K562 (cell line): ENCODE measurements around the gene SLC1A4. TPM values are rescaled to one million over a fixed set of nuclear protein-coding genes. Genes with fewer than 3 reads are reported as not detected.

Experiments
- ATAC-seq: fragments of 200-7000 bp; cut with Tn5 transposase; 3 replicates; pipeline ENCODE4 v1.9.1; 2020; ENCODE audit warnings: moderate library complexity
- BruUV-seq: library from RNA; stranded (reverse); fragments of 400-500 nt; replicated peaks from 2 replicates; lab custom pipeline; 2021; lab: Mats Ljungman, UMichigan
- CTCF ChIA-PET: fragments of 300-600 bp; formaldehyde crosslinking; extraction: SDS; loops from one replicate; lab custom pipeline; 2021; ENCODE audit warnings: low intra/inter-chr PET ratio; lab: Yijun Ruan, JAX
- POLR2A ChIA-PET: fragments of 300-600, 350-650 bp; sonication (Branson Sonifier 250); formaldehyde crosslinking; extraction: SDS; loops from one replicate; lab custom pipeline; 2021; ENCODE audit warnings: antibody characterized with exemption, inconsistent platforms; lab: Yijun Ruan, JAX
- DNase-seq, 4 experiments: peaks; one replicate each; pipeline versions ENCODE4 v3.0.0 to v3.0.0-alpha.2; 2011 to 2018; ENCODE audit warnings: low spot score in 3 of 4, mixed read lengths in 3 of 4; ENCODE audit errors: extremely low read depth in 1 of 4
- FAIRE-seq: peaks from 2 replicates; lab custom pipeline; 2011; peaks lifted over from hg19 to GRCh38; lab: Jason Lieb, UNC
- H2AFZ ChIP-seq: 2 replicates; pipeline ENCODE4 v1.6.0; 2011; ENCODE audit warnings: low read depth, low read length, control low read depth, inconsistent platforms
- H3K27ac ChIP-seq: fragments of 200-600 bp; 3 replicates; pipeline ENCODE4 v1.8.0; 2011; ENCODE audit warnings: low read depth, mild to moderate bottlenecking, control low read depth, inconsistent platforms, low read length, moderate library complexity, mixed read lengths; ENCODE audit errors: extremely low read depth
- H3K27me3 ChIP-seq, 2 experiments: fragments of 300-600 bp in 1 of 2; 2 replicates in 1 of 2; 3 replicates in 1 of 2; pipeline versions ENCODE4 v1.6.0 to v1.8.0; 2011; ENCODE audit warnings: inconsistent platforms in 2 of 2, low read length in 2 of 2, mild to moderate bottlenecking in 1 of 2, mixed read lengths in 1 of 2, moderate library complexity in 1 of 2; ENCODE audit not compliant: control insufficient read depth in 2 of 2, insufficient read depth in 2 of 2
- H3K36me3 ChIP-seq: fragments of 300-600 bp; 3 replicates; pipeline ENCODE4 v1.8.0; 2011; ENCODE audit warnings: mild to moderate bottlenecking, low read length, inconsistent platforms; ENCODE audit not compliant: control insufficient read depth, insufficient read depth
- H3K4me1 ChIP-seq, 2 experiments: fragments of 200-600 bp in 1 of 2; replicated peaks in 1 of 2; 2 replicates in 1 of 2; 3 replicates in 1 of 2; pipeline versions ENCODE4 v1.5.1 to v1.8.0; 2011; ENCODE audit warnings: inconsistent platforms in 2 of 2, low read length in 2 of 2, mild to moderate bottlenecking in 1 of 2, mixed read lengths in 1 of 2, moderate library complexity in 1 of 2; ENCODE audit not compliant: control insufficient read depth in 2 of 2, insufficient read depth in 2 of 2
- H3K4me2 ChIP-seq: 2 replicates; pipeline ENCODE4 v1.6.1; 2011; ENCODE audit warnings: low read length, control low read depth, inconsistent platforms, mixed read lengths; ENCODE audit not compliant: insufficient read depth
- H3K4me3 ChIP-seq: fragments of 200-600 bp; sonication (generic), shearing (Covaris generic); 2 replicates; pipeline ENCODE4 v1.5.1; 2016; ENCODE audit warnings: control low read depth, inconsistent platforms
- H3K79me2 ChIP-seq: fragments of 200-600 bp; 3 replicates; pipeline ENCODE4 v1.8.0; 2011; ENCODE audit warnings: low read length, inconsistent platforms; ENCODE audit not compliant: control insufficient read depth, insufficient read depth
- H3K9ac ChIP-seq, 2 experiments: 2 replicates each; pipeline versions ENCODE4 v1.6.0 to v1.6.1; 2011; ENCODE audit warnings: low read depth in 2 of 2, low read length in 2 of 2, control low read depth in 1 of 2, inconsistent platforms in 1 of 2, mild to moderate bottlenecking in 1 of 2, mixed read lengths in 1 of 2; ENCODE audit not compliant: insufficient read depth in 1 of 2
- H3K9me1 ChIP-seq: one replicate; pipeline ENCODE4 v1.6.0; 2011; ENCODE audit warnings: inconsistent platforms, mild to moderate bottlenecking, low read length, moderate library complexity; ENCODE audit not compliant: control insufficient read depth, insufficient read depth
- H3K9me3 ChIP-seq: replicated peaks from 2 replicates; pipeline ENCODE4 v1.5.1; 2011; ENCODE audit warnings: low read depth, low read length, inconsistent platforms; ENCODE audit not compliant: control insufficient read depth, insufficient read depth
- H4K20me1 ChIP-seq: replicated peaks from 2 replicates; pipeline ENCODE4 v1.6.1; 2011; ENCODE audit warnings: low read length, inconsistent platforms, mixed read lengths; ENCODE audit not compliant: control insufficient read depth, insufficient read depth
- CBX3 ChIP-seq, 2 experiments: IDR thresholded peaks; 1 replicate in 1 of 2; 2 replicates in 1 of 2; pipeline ENCODE4 v1.6.1; 2012; ENCODE audit warnings: inconsistent platforms in 2 of 2, low read length in 2 of 2, borderline replicate concordance in 1 of 2, control low read depth in 1 of 2
- E2F1 ChIP-seq: sonication (generic); formaldehyde crosslinking; IDR thresholded peaks from 2 replicates; pipeline ENCODE4 v1.8.1; 2023; ENCODE audit warnings: mild to moderate bottlenecking, missing genetic modification reagents, moderate library complexity
- ELF1 ChIP-seq: fragments of 200-800 bp; sonication (Bioruptor generic); IDR thresholded peaks from 2 replicates; pipeline ENCODE4 v1.6.1; 2016; ENCODE audit warnings: missing genetic modification characterization, missing compliant biosample characterization
- FOXM1 ChIP-seq, 2 experiments: fragments of 450-650 bp in 1 of 2; sonication (generic) in 1 of 2; formaldehyde crosslinking in 1 of 2; IDR thresholded peaks; 2 replicates each; pipeline versions ENCODE4 v1.6.1 to v1.9.0; 2017 to 2022; ENCODE audit warnings: low read depth in 2 of 2, mild to moderate bottlenecking in 2 of 2, missing genetic modification reagents in 1 of 2, moderate library complexity in 1 of 2
- NFIX ChIP-seq: fragments of 250-450 bp; sonication (Bioruptor Pico); IDR thresholded peaks from 2 replicates; pipeline ENCODE4 v1.4.0; 2020; ENCODE audit warnings: low read depth, mild to moderate bottlenecking, moderate library complexity
- RAD51 ChIP-seq: fragments of 450-650 bp; IDR thresholded peaks from 2 replicates; pipeline ENCODE4 v1.7.1; 2016; ENCODE audit warnings: low read depth, mild to moderate bottlenecking, borderline replicate concordance
- USF1 ChIP-seq: sonication (generic); formaldehyde crosslinking; IDR thresholded peaks from 2 replicates; pipeline ENCODE4 v1.9.0; 2022; ENCODE audit warnings: mild to moderate bottlenecking, missing genetic modification reagents
- USF2 ChIP-seq: sonication (generic); formaldehyde crosslinking; IDR thresholded peaks from 2 replicates; pipeline ENCODE4 v1.5.0; 2020; ENCODE audit warnings: missing genetic modification reagents
- ZBTB2 ChIP-seq: fragments of 450-650 bp; IDR thresholded peaks from 2 replicates; pipeline ENCODE4 v1.6.1; 2016; ENCODE audit warnings: antibody characterized with exemption
- ZNF780A ChIP-seq: fragments of 250-450 bp; sonication (Bioruptor Pico); IDR thresholded peaks from 2 replicates; pipeline ENCODE4 v1.5.0; 2021; ENCODE audit warnings: mild to moderate bottlenecking
- WGBS: fragments of 100-300 bp; shearing (Covaris generic); methylation state at CpG from one replicate; pipeline ENCODE4 v1.1.6; 2016; ENCODE audit warnings: low coverage, mixed read lengths; ENCODE audit not compliant: insufficient coverage; ENCODE audit errors: missing lambda C conversion rate; 5-methylcytosine and 5-hydroxymethylcytosine counted together
- in situ Hi-C: fragments of 300-500 bp; cut with MboI; formaldehyde crosslinking; loops from 4 replicates; pipeline ENCODE4 v1.15.0; 2018; ENCODE audit warnings: inconsistent platforms, mixed read lengths
- intact Hi-C: fragments of 100-400 bp; cut with micrococcal nuclease; formaldehyde crosslinking; loops from 2 replicates; pipeline ENCODE4 v1.14.2; 2022
- polyA plus RNA-seq, 8 experiments: library from polyadenylated mRNA; depleted of rRNA in 4 of 8; stranded (reverse) in 5 of 8; unstranded in 3 of 8; fragments of >200 nt; fragmentation: Nextera tagmentation in 2 of 8; fragmentation: Illumina TruSeq in 1 of 8; extraction: Ambion mirVana in 2 of 8; extraction: Trizol in 1 of 8; gene quantifications; 2 replicates each; pipeline versions ENCODE4 v1.2.1 to v1.2.3, GENCODE V29; 2011 to 2014; ENCODE audit warnings: inconsistent platforms in 1 of 8, missing spikeins in 1 of 8
- total RNA-seq, 7 experiments: library from RNA; depleted of rRNA in 6 of 7; stranded (reverse); fragments of >200 nt in 6 of 7; fragmentation: Illumina TruSeq in 2 of 7; extraction: Trizol in 2 of 7; gene quantifications; 2 replicates each; pipeline versions ENCODE4 v1.2.1 to v1.2.3, GENCODE V29; 2011 to 2021; ENCODE audit warnings: low replicate concordance in 1 of 7

The SLC1A4 gene
- total and polyA plus RNA-seq, 9 of the 15 experiments (the other 6 are each of a cell fraction or from before 2014, with no cell fraction given), result 4.4 to 24.0 (median 10.9) TPM

GRCh38 chr2:64955467-64955866 is 33.7 kb upstream of the SLC1A4 start:
- Histone ChIP-seq H2AFZ (no peak overlapping the region), H3K27me3 (peaks cover 3 to 21% of the 10 kb centered on the region in 2 experiments; a peak in 4 of 5 replicates), H3K4me3 (no peak overlapping the region), H3K36me3 (no peaks in the 10 kb centered on the region), H3K79me2 (no peaks in the 10 kb centered on the region), H3K4me2 (no peak overlapping the region), H4K20me1 (no peaks in the 10 kb centered on the region), H3K9ac (no peak overlapping the region), H3K27ac (no peak overlapping the region), H3K4me1 (0 out of 5 replicates have a peak, but pooled peaks cover 0 to 6% of the 10 kb centered on the region in 2 experiments), H3K9me3 (peaks cover 4% of the 10 kb centered on the region), H3K9me1 (no peaks in the 10 kb centered on the region)
- WGBS, result 25% methylated on average over 2 of the region's 2 CpGs
- intact Hi-C loops, result no loop called here
- no TSS peak for BruUV-seq
- TF ChIP-seq RAD51, result peak; percentile 57; the same call in 1 of the 2 replicates
- peak; percentile 90 for TF ChIP-seq USF1 (CRISPR knock-in tag)
- no peak for TF ChIP-seq NFIX (CRISPR knock-in tag)
- TF ChIP-seq ZBTB2, result no peak
- TF ChIP-seq FOXM1 (IDR thresholded peaks at IDR 0.05; ENCODE audit: low read depth), result no peak
- TF ChIP-seq FOXM1 (CRISPR knock-in tag; IDR thresholded peaks at IDR 0.05; ENCODE audit: low read depth), result no peak
- TF ChIP-seq ZNF780A (CRISPR knock-in tag), result no peak
- TF ChIP-seq ELF1 (tag), result no peak
- TF ChIP-seq USF2, result peak; percentile 76
- no peak for TF ChIP-seq E2F1 (CRISPR knock-in tag)
- TF ChIP-seq CBX3 (IDR thresholded peaks at IDR 0.05; ENCODE audit: borderline replicate concordance in 1 of 2, low read length in 2 of 2), result peak in 1 of 2 experiments; percentile 64; a peak in 1 of 3 replicates
- POLR2A ChIA-PET, result no interaction called here
- ATAC-seq (no peak), FAIRE-seq (no peak), DNase-seq (peak in 2 of 4 experiments; percentile 52 to 53)
- CTCF ChIA-PET, result no interaction called here
- in situ Hi-C loops, result no loop called here
